Erythroblast (primary cell): Measurements from ENCODE around the gene PPP1R3E.

Experiments used
- GATA1 ChIP-seq: IDR thresholded peaks from 2 replicates; pipeline ENCODE4 v1.6.1; 2011; ENCODE audit warnings: low read depth, mild to moderate bottlenecking, control low read depth, low read length, moderate library complexity
- POLR2A ChIP-seq: IDR thresholded peaks from 2 replicates; pipeline ENCODE4 v1.6.1; 2011; ENCODE audit warnings: mild to moderate bottlenecking, low read length

DNA sequence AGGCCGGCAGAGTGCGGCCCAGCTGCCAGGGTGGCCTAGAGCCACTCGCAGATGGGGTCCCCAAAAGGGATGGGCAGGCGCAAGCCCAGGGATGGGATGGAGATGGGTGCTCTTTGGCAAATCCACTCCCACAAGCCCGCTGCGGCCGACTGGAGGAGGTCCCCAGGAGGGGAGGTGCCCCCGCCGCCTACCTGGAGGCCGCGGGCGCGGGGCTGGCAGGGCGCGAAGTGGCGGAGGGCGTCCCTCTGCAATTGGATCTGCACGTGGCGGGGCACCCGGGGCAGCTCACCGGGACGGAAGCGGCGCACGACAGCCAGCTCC is 730 bp downstream of the PPP1R3E start:
- TF ChIP-seq POLR2A, result peak; percentile 89
- no peak for TF ChIP-seq GATA1
